Measurements from ENCODE around the gene PTPRM. TPM values are rescaled to one million over a fixed set of nuclear protein-coding genes. Genes with fewer than 3 reads are reported as not detected.

The PTPRM gene
- total and polyA plus RNA-seq, 4 donors = 61.1 to 146 (median 87.5) TPM

GRCh38 chr18:8448130-8448529 lies 881.0 kb downstream of the PTPRM start:
- no peak for TF ChIP-seq CTCF (IDR thresholded peaks at IDR 0.05; ENCODE audit: control extremely low read depth, extremely low read depth)
- H3K9me3 ChIP-seq (ENCODE audit: control insufficient read depth in 4 of 4, insufficient read depth in 3 of 4, low read length in 3 of 4) = peaks cover 0 to 3% (median 0%) of the 10 kb centered on the region in 4 donors
- WGBS, 2 donors = 79 to 85% methylated on average over 7 of the region's 7 CpGs
- no peak for DNase-seq
- H3K36me3 ChIP-seq (ENCODE audit: control insufficient read depth in 4 of 4, insufficient read depth in 4 of 4, low read length in 4 of 4) = no peaks in the 10 kb centered on the region
- H3K4me1 ChIP-seq (ENCODE audit: control insufficient read depth in 5 of 5, insufficient read depth in 5 of 5, low read length in 5 of 5) = no peaks in the 10 kb centered on the region
- H3K9ac ChIP-seq (ENCODE audit: insufficient read depth in 1 of 2, low read length in 2 of 2) = no peak overlapping the region
- no peak overlapping the region for H3K4me3 ChIP-seq
- no peaks in the 10 kb centered on the region for H3K27me3 ChIP-seq (ENCODE audit: control insufficient read depth in 3 of 3, insufficient read depth in 3 of 3, low read length in 2 of 3)
- peak overlapping the region in 1 of 2 donors; percentile 67 for H3K27ac ChIP-seq (ENCODE audit: low read depth in 1 of 2, low read length in 1 of 2)
- ATAC-seq (ENCODE audit: insufficient read depth, low FRiP score) = no peak

- DNase-seq = no peak
These were observed 882.9 kb downstream of the PTPRM start for GRCh38 chr18:8450013-8450412.

GRCh38 chr18:8450898-8451665 lies 884.0 kb downstream of the PTPRM start:
- H3K36me3 ChIP-seq (ENCODE audit: control insufficient read depth in 4 of 4, insufficient read depth in 4 of 4, low read length in 4 of 4) = no peaks in the 10 kb centered on the region
- no peak for DNase-seq
- no peaks in the 10 kb centered on the region for H3K4me1 ChIP-seq (ENCODE audit: control insufficient read depth in 5 of 5, insufficient read depth in 5 of 5, low read length in 5 of 5)
- no peaks in the 10 kb centered on the region for H3K27me3 ChIP-seq (ENCODE audit: control insufficient read depth in 3 of 3, insufficient read depth in 3 of 3, low read length in 2 of 3)
- peaks cover 0 to 2% (median under 1%) of the 10 kb centered on the region in 4 donors for H3K9me3 ChIP-seq (ENCODE audit: control insufficient read depth in 4 of 4, insufficient read depth in 3 of 4, low read length in 3 of 4)
- no peak overlapping the region for H3K9ac ChIP-seq (ENCODE audit: insufficient read depth in 1 of 2, low read length in 2 of 2)
- TF ChIP-seq CTCF (IDR thresholded peaks at IDR 0.05; ENCODE audit: control extremely low read depth, extremely low read depth) = no peak
- peak overlapping the region; percentile 11 to 63 for H3K27ac ChIP-seq (ENCODE audit: low read depth in 1 of 2, low read length in 1 of 2)
- WGBS, 2 donors = 72 to 85% methylated on average over 13 of the region's 13 CpGs
- ATAC-seq (ENCODE audit: insufficient read depth, low FRiP score) = no peak
- no peak overlapping the region for H3K4me3 ChIP-seq

More at GRCh38 chr18:8450013-8450412, 882.9 kb downstream of the PTPRM start:
- TF ChIP-seq CTCF (IDR thresholded peaks at IDR 0.05; ENCODE audit: control extremely low read depth, extremely low read depth) = no peak
- Histone ChIP-seq H3K9me3 (ENCODE audit: control insufficient read depth in 4 of 4, insufficient read depth in 3 of 4, low read length in 3 of 4) (peaks cover 0 to 3% (median under 1%) of the 10 kb centered on the region in 4 donors), H3K27me3 (ENCODE audit: control insufficient read depth in 3 of 3, insufficient read depth in 3 of 3, low read length in 2 of 3) (no peaks in the 10 kb centered on the region), H3K9ac (ENCODE audit: insufficient read depth in 1 of 2, low read length in 2 of 2) (no peak overlapping the region), H3K36me3 (ENCODE audit: control insufficient read depth in 4 of 4, insufficient read depth in 4 of 4, low read length in 4 of 4) (no peaks in the 10 kb centered on the region), H3K27ac (ENCODE audit: low read depth in 1 of 2, low read length in 1 of 2) (peak overlapping the region in 1 of 2 donors; percentile 24), H3K4me1 (ENCODE audit: control insufficient read depth in 5 of 5, insufficient read depth in 5 of 5, low read length in 5 of 5) (no peaks in the 10 kb centered on the region), H3K4me3 (no peak overlapping the region)
- WGBS, 2 donors = 65 to 82% methylated on average over 5 of the region's 5 CpGs
- ATAC-seq (ENCODE audit: insufficient read depth, low FRiP score) = no peak

All from lung (tissue), 12 donors.